Retinal pigment epithelial cell (primary cell): ENCODE measurements around the gene SCYGR4.

Experiments
- DNase-seq: peaks from one replicate; pipeline ENCODE4 v3.0.0-alpha.2; 2010; ENCODE audit warnings: low read depth
- H3K4me3 ChIP-seq: 2 replicates; pipeline ENCODE4 v1.5.1; 2011; ENCODE audit warnings: mild to moderate bottlenecking, low read length, control low read depth, moderate library complexity
- TF ChIP-seq, protein P1 (sequence below): conservative IDR thresholded peaks from 2 replicates; pipeline ENCODE4 v1.5.1; 2011; ENCODE audit warnings: low read depth, low read length, control low read depth, inconsistent platforms

SCYGR4 gene

DNA sequence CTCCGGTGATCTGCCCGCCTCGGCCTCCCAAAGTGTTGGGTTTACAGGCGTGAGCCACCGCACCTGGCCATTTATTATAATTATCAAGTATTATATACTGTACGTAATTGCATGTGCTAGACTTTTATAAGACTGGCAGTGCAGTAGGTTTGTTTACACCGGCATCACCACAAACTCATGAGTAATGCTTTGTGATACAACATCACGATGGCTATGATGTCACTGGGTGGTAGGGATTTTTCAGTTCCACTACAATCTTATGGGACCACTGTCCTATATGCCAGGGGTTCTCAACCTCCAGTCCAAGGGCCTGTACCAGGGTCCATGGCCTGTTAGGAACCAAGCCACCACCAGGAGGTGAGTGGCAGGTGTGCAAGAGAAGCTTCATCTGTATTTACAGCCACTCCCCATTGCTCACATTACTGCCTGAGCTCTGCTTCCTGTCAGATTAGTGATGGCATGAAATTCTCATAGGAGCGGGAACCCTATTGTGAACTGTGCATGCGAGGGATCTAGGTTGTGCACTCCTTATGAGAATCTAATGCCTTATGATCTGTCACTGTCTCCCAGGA lies 9.4 kb downstream of the SCYGR4 start:
- no peak for DNase-seq
- H3K4me3 ChIP-seq: no peak overlapping the region
- TF ChIP-seq, protein P1, sequence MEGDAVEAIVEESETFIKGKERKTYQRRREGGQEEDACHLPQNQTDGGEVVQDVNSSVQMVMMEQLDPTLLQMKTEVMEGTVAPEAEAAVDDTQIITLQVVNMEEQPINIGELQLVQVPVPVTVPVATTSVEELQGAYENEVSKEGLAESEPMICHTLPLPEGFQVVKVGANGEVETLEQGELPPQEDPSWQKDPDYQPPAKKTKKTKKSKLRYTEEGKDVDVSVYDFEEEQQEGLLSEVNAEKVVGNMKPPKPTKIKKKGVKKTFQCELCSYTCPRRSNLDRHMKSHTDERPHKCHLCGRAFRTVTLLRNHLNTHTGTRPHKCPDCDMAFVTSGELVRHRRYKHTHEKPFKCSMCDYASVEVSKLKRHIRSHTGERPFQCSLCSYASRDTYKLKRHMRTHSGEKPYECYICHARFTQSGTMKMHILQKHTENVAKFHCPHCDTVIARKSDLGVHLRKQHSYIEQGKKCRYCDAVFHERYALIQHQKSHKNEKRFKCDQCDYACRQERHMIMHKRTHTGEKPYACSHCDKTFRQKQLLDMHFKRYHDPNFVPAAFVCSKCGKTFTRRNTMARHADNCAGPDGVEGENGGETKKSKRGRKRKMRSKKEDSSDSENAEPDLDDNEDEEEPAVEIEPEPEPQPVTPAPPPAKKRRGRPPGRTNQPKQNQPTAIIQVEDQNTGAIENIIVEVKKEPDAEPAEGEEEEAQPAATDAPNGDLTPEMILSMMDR: no peak

DNA sequence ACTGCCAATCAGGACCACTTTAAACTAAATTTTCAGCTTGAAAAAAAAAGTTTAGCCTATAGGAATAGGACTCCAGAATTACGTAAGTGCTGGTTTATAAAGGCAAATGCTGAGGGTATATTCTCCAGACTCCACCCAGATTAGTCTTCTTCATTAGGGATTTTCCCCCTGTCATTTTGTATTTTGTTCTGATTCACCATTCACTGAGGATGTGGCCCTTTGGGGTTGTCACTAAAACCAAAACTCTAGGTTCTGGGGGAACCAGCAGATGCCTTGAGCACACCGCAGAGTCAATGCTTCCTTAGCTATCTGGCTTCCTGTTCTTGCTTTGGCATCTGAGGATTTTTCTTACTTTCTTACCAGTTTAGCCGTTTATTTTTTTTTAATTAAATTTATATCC lies 10.5 kb downstream of the SCYGR4 start:
- TF ChIP-seq, protein P1: no peak
- no peak for DNase-seq
- H3K4me3 ChIP-seq: no peak overlapping the region

DNA sequence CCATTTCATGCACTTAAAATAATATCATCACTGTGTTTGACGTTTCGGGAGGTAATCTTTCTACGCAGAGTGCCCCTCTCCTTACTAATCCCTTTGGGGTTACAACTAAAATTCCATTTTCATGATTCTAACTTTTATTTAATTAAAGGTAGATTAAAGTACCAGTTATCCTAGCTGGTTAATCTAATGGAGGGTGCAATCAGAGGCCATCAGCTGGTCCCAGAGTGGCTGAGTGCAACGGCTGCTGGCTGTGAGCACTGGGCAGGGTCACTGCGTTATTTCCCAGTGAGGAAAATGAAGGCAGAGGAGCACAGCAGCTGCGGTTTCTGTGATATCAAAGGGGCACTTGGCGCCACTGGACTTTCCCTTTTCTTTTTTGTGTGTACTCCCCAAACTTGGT lies 12.1 kb downstream of the SCYGR4 start:
- TF ChIP-seq, protein P1: no peak
- no peak for DNase-seq

DNA sequence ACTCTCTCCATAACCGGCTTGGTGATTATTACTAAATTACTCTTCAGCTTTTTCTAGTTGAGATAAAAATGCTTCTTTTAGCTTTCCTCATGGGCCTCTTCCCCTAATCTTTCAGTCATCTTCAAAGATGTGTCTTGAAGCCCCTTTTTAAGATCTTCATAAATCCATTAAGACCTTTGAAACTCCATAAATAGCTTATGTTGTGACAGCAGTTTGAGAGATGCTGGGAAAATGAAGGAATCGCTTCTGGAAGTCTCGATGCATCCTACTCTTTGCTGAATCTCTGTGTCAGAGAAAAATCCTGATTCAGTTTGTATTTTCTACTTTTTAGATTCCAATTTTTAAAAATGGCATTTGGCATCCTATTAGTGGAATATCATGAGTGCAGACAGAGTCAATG lies 13.0 kb downstream of the SCYGR4 start:
- no peak overlapping the region for H3K4me3 ChIP-seq
- DNase-seq: no peak
- TF ChIP-seq, protein P1: no peak

More for the DNA sequence above, 12.1 kb downstream of the SCYGR4 start:
- H3K4me3 ChIP-seq: no peak overlapping the region

DNA sequence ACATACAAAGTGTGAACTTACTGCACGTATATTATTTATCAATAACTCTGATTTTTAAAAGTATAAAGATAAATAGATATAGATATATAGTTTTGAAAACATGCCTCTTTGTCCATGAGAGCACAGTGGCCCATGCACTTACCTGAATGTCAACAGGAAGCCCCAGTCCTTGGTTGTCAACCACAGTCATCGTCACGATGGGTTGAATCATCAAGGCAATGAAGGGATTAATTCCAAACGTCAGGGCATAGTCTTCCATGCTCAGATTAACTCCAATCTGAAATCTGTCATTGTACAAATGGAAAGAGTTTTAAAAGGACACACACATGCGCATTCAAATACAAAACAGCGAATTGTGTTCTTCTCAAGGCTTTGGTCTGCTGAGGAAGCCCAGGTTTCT lies 15.5 kb downstream of the SCYGR4 start:
- TF ChIP-seq, protein P1: no peak
- no peak overlapping the region for H3K4me3 ChIP-seq
- DNase-seq: no peak

DNA sequence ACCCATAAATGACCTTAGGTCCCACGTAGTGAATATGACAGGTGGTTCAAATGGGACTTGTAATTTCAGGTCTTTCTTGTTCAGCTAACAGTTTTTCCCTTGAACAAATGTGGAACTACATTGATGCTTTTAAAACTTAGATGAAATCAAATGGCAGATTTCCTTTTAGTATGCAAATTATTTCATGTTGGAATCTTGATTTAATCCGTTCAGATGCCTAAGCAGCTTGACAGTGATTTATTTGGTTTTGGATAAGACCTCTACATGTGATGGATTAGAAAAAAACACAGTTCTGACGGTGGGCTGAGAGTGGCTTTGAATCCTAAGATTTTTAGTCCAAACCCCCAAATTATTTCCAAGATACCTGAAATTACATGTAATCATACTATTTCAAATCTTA lies 16.9 kb downstream of the SCYGR4 start:
- DNase-seq: no peak
- H3K4me3 ChIP-seq: no peak overlapping the region

DNA sequence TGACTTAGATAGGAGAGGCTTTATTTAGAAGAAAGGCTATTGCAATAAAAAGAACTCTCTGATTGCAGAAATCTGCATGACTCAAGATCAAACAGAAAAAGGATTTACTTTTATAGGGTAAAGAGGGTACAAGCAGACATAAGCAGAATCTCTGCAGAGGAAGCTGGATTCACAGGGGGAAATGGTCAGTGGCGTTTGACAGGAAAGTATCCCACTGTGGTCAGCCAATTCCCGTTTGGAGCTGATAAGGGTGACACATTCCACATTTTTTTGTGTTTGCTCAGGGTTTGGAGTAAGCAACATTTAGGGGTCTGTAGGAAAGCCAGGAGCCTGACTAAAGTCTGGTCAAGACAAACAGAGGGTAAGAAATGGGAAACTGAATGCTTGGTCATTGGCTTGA lies 25.4 kb downstream of the SCYGR4 start:
- H3K4me3 ChIP-seq: no peak overlapping the region
- TF ChIP-seq, protein P1: no peak
- no peak for DNase-seq

More for the DNA sequence above, 16.9 kb downstream of the SCYGR4 start:
- TF ChIP-seq, protein P1: no peak
